HepG2 (cell line): ENCODE data around the gene SMIM1. TPM values are rescaled to one million over a fixed set of nuclear protein-coding genes. Genes with fewer than 3 reads are reported as not detected.

ENCODE experiments used
- ETV5 ChIP-seq: IDR thresholded peaks from 2 replicates; pipeline ENCODE4 v1.6.1; 2018; ENCODE audit warnings: missing biosample characterization, missing genetic modification reagents, inconsistent platforms, borderline replicate concordance
- KLF15 ChIP-seq: sonication (generic); formaldehyde crosslinking; IDR thresholded peaks from 2 replicates; pipeline ENCODE4 v1.8.1; 2023; ENCODE audit warnings: borderline replicate concordance, mild to moderate bottlenecking, inconsistent platforms, missing genetic modification reagents, mixed read lengths
- SRF ChIP-seq: IDR thresholded peaks from 2 replicates; pipeline ENCODE4 v1.6.1; 2011; ENCODE audit warnings: mild to moderate bottlenecking, low read depth, low read length, moderate library complexity
- XRCC5 ChIP-seq: fragments of 200-400 bp; formaldehyde crosslinking; optimal IDR thresholded peaks from 2 replicates; pipeline ENCODE3; 2017; ENCODE audit warnings: mild to moderate bottlenecking, low read length
- ZNF263 ChIP-seq: sonication (generic); formaldehyde crosslinking; IDR thresholded peaks from 2 replicates; pipeline ENCODE4 v1.4.0; 2020; ENCODE audit warnings: missing genetic modification reagents
- ZNF512 ChIP-seq: sonication (generic); formaldehyde crosslinking; IDR thresholded peaks from 2 replicates; pipeline ENCODE4 v1.4.0; 2020; ENCODE audit warnings: mild to moderate bottlenecking, missing genetic modification reagents
- ZNF546 ChIP-seq: sonication (generic); formaldehyde crosslinking; conservative IDR thresholded peaks from 2 replicates; pipeline ENCODE4 v1.8.1; 2023; ENCODE audit warnings: mild to moderate bottlenecking, missing genetic modification reagents
- ZNF562 ChIP-seq: sonication (generic); formaldehyde crosslinking; IDR thresholded peaks from 2 replicates; pipeline ENCODE4 v1.8.0; 2022; ENCODE audit warnings: missing genetic modification reagents, borderline replicate concordance
- ZNF788 ChIP-seq: sonication (generic); formaldehyde crosslinking; IDR thresholded peaks from 2 replicates; pipeline ENCODE4 v1.5.0; 2020; ENCODE audit warnings: mild to moderate bottlenecking, missing genetic modification reagents, borderline replicate concordance
- polyA plus RNA-seq, 8 experiments: library from polyadenylated mRNA; depleted of rRNA in 3 of 8; stranded (reverse) in 7 of 8; unstranded in 1 of 8; fragments of >200 nt; fragmentation: Illumina TruSeq in 4 of 8; extraction: Trizol in 4 of 8; gene quantifications; 2 replicates each; pipeline versions ENCODE4 v1.2.1 to v1.2.3, GENCODE V29; 2011 to 2016; ENCODE audit warnings: low read depth in 4 of 8, missing spikeins in 1 of 8, mixed read lengths in 1 of 8; ENCODE audit not compliant: insufficient read depth in 1 of 8
- total RNA-seq, 5 experiments: library from RNA; depleted of rRNA; stranded (reverse); fragments of >200 nt; fragmentation: Illumina TruSeq; extraction: Trizol; gene quantifications; 2 replicates each; pipeline ENCODE4 v1.2.3, GENCODE V29; 2016; ENCODE audit warnings: low read depth in 1 of 5
- TF ChIP-seq, protein P1 (sequence below): fragments of 450-650 bp; IDR thresholded peaks from 2 replicates; pipeline ENCODE4 v1.6.1; 2016

SMIM1 gene
- total and polyA plus RNA-seq, 2 of the 13 experiments (the other 11 are each of a cell fraction or from before 2014, with no cell fraction given) = 12.4 to 56.3 TPM

GRCh38 chr1:3732434-3733093, 40.0 kb upstream of the SMIM1 start (continued):
- TF ChIP-seq, protein P1, sequence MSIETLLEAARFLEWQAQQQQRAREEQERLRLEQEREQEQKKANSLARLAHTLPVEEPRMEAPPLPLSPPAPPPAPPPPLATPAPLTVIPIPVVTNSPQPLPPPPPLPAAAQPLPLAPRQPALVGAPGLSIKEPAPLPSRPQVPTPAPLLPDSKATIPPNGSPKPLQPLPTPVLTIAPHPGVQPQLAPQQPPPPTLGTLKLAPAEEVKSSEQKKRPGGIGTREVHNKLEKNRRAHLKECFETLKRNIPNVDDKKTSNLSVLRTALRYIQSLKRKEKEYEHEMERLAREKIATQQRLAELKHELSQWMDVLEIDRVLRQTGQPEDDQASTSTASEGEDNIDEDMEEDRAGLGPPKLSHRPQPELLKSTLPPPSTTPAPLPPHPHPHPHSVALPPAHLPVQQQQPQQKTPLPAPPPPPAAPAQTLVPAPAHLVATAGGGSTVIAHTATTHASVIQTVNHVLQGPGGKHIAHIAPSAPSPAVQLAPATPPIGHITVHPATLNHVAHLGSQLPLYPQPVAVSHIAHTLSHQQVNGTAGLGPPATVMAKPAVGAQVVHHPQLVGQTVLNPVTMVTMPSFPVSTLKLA = no peak
- no peak for TF ChIP-seq XRCC5
- no peak for TF ChIP-seq ZNF263 (CRISPR knock-in tag)
- TF ChIP-seq KLF15 (CRISPR knock-in tag) = no peak
- TF ChIP-seq ZNF512 = no peak
- peak; percentile 38; the same call in 1 of the 2 replicates for TF ChIP-seq ZNF788
- no peak for TF ChIP-seq ETV5 (CRISPR knock-in tag)
- TF ChIP-seq ZNF562 (CRISPR knock-in tag) = no peak
- TF ChIP-seq ZNF546 (CRISPR knock-in tag) = no peak
- TF ChIP-seq SRF = no peak
